ENCODE measurements around the gene BSND.

GRCh38 chr1:54982739-54983138, 16.0 kb upstream of the BSND start:
- TF ChIP-seq CTCF (IDR thresholded peaks at IDR 0.05; ENCODE audit: poor library complexity) (no peak), EZH2 (IDR thresholded peaks at IDR 0.05; ENCODE audit: borderline replicate concordance) (no peak), EZH2phosphoT487 (IDR thresholded peaks at IDR 0.05; ENCODE audit: low read depth, severe bottlenecking, unreplicated experiment) (no peak)
